Measurements from ENCODE around the gene TRIM14. TPM values are rescaled to one million over a fixed set of nuclear protein-coding genes. Genes with fewer than 3 reads are reported as not detected.

The TRIM14 gene
- total RNA-seq, 1 experiment from 2014 or later: 12.5 TPM

- H4K5ac ChIP-seq (ENCODE audit: insufficient read length, low read depth, low read length): no peak overlapping the region
- H3K4me1 ChIP-seq (ENCODE audit: insufficient read depth, low read length): peaks cover 2% of the 10 kb centered on the region; the same call in 1 of the 2 replicates
- no peak overlapping the region for H2BK15ac ChIP-seq (ENCODE audit: low read depth, low read length)
- H3K27ac ChIP-seq (ENCODE audit: insufficient read length, low read depth, low read length): no peak overlapping the region
- H3K27me3 ChIP-seq (ENCODE audit: insufficient read depth, low read length): no peaks in the 10 kb centered on the region
- peaks cover 4% of the 10 kb centered on the region for H3K23me2 ChIP-seq (ENCODE audit: insufficient read length, low read depth, low read length, poor library complexity, severe bottlenecking)
- H4K20me1 ChIP-seq (ENCODE audit: control insufficient read depth, insufficient read depth, insufficient read length): no peaks in the 10 kb centered on the region
- no peaks in the 10 kb centered on the region for H3K9me3 Mint-ChIP-seq
- H2AFZ ChIP-seq (ENCODE audit: low read length): no peak overlapping the region
- no peak overlapping the region for H2BK12ac ChIP-seq (ENCODE audit: insufficient read length, low read depth, low read length)
- H3K18ac ChIP-seq (ENCODE audit: insufficient read length, low read depth, low read length): no peak overlapping the region
- WGBS (ENCODE audit: extremely low coverage, insufficient read length, low lambda C conversion rate): no CpG with 5 or more reads among the region's 7 CpGs
- no peak overlapping the region for H3K27ac Mint-ChIP-seq
- H3K4me3 Mint-ChIP-seq: no peak overlapping the region
- H3K36me3 Mint-ChIP-seq (ENCODE audit: insufficient read depth in 1 of 3, low read depth in 3 of 3): peaks cover 0 to 15% (median 8%) of the 10 kb centered on the region in 3 experiments; a peak in 3 of 7 replicates
- no peak overlapping the region for H2BK120ac ChIP-seq (ENCODE audit: low read depth, low read length, poor library complexity, severe bottlenecking)
- no peak overlapping the region for H4K8ac ChIP-seq (replicated peaks; ENCODE audit: insufficient read length, low read depth, low read length)
- no peak overlapping the region for H4K91ac ChIP-seq (ENCODE audit: insufficient read length, low read depth, low read length)
- no peak overlapping the region for H2BK5ac ChIP-seq (ENCODE audit: insufficient read length, low read length)
- no peaks in the 10 kb centered on the region for H3K79me2 ChIP-seq (ENCODE audit: insufficient read depth, low read length)
- H3K79me1 ChIP-seq (ENCODE audit: insufficient read depth, low read depth, low read length, poor library complexity, severe bottlenecking): no peaks in the 10 kb centered on the region
- H3K56ac ChIP-seq (ENCODE audit: insufficient read length, low read depth, low read length): no peak overlapping the region
- no peak overlapping the region for H3K4ac ChIP-seq (ENCODE audit: low read depth, low read length)
- TF ChIP-seq, protein P1, sequence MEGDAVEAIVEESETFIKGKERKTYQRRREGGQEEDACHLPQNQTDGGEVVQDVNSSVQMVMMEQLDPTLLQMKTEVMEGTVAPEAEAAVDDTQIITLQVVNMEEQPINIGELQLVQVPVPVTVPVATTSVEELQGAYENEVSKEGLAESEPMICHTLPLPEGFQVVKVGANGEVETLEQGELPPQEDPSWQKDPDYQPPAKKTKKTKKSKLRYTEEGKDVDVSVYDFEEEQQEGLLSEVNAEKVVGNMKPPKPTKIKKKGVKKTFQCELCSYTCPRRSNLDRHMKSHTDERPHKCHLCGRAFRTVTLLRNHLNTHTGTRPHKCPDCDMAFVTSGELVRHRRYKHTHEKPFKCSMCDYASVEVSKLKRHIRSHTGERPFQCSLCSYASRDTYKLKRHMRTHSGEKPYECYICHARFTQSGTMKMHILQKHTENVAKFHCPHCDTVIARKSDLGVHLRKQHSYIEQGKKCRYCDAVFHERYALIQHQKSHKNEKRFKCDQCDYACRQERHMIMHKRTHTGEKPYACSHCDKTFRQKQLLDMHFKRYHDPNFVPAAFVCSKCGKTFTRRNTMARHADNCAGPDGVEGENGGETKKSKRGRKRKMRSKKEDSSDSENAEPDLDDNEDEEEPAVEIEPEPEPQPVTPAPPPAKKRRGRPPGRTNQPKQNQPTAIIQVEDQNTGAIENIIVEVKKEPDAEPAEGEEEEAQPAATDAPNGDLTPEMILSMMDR (conservative IDR thresholded peaks at IDR 0.05): no peak
- H2BK20ac ChIP-seq (ENCODE audit: low read depth, low read length, poor library complexity, severe bottlenecking): no peak overlapping the region
- H3K27me3 Mint-ChIP-seq (ENCODE audit: low read depth): peaks cover 3% of the 10 kb centered on the region; the same call in 1 of the 2 replicates
- DNase-seq: no peak
- H2AK5ac ChIP-seq (ENCODE audit: insufficient read length, low read length): no peak overlapping the region
- no peak overlapping the region for H3K14ac ChIP-seq (ENCODE audit: insufficient read depth, low read length)
- H3K9me3 ChIP-seq (ENCODE audit: control insufficient read depth, low read depth, low read length): no peaks in the 10 kb centered on the region
- H3K4me2 ChIP-seq (ENCODE audit: insufficient read depth, insufficient read length, low read length): no peak overlapping the region
- peaks cover 26 to 27% of the 10 kb centered on the region in 2 experiments for H3K4me1 Mint-ChIP-seq
- no peak overlapping the region for H3T11ph ChIP-seq (ENCODE audit: low read length)
- no peak overlapping the region for H3K9ac ChIP-seq (ENCODE audit: extremely low read depth, insufficient read length, low read length)
- no peak overlapping the region for H3K23ac ChIP-seq (ENCODE audit: insufficient read length, low read depth, low read length)
These were observed 23.6 kb downstream of the TRIM14 start for GRCh38 chr9:98095401-98095800.
